ENCODE results near the gene SHCBP1L. TPM values are rescaled to one million over a fixed set of nuclear protein-coding genes. Genes with fewer than 3 reads are reported as not detected.

SHCBP1L gene
- total RNA-seq, 2 experiments from 2014 or later = 1.5 TPM; not detected in 1

- Histone ChIP-seq H2AFZ (ENCODE audit: low read length) (no peak overlapping the region), H3K27ac (ENCODE audit: low read depth, low read length, poor library complexity, severe bottlenecking) (no peak overlapping the region), H3K79me2 (ENCODE audit: insufficient read depth, low read depth, low read length) (no peaks in the 10 kb centered on the region), H3K4me2 (ENCODE audit: low read length) (no peak overlapping the region), H3K9me3 (ENCODE audit: low read length) (no peaks in the 10 kb centered on the region), H3K9me2 (ENCODE audit: insufficient read depth, low read length) (no peaks in the 10 kb centered on the region), H3K4me3 (ENCODE audit: low read depth, low read length, poor library complexity, severe bottlenecking) (no peak overlapping the region), H3K36me3 (ENCODE audit: insufficient read depth, low read length) (no peaks in the 10 kb centered on the region), H4K20me1 (ENCODE audit: insufficient read depth, low read length) (no peaks in the 10 kb centered on the region), H3K4me1 (ENCODE audit: insufficient read depth, low read length, poor library complexity, severe bottlenecking) (no peaks in the 10 kb centered on the region)
- CTCF ChIA-PET (ENCODE audit: unreplicated experiment) = no interaction called here
- TF ChIP-seq EZH2phosphoT487 (IDR thresholded peaks at IDR 0.05; ENCODE audit: borderline replicate concordance, low read depth, low read length) (no peak), CTCF (conservative IDR thresholded peaks at IDR 0.05; ENCODE audit: low read length) (no peak)
- intact Hi-C loops (cut with micrococcal nuclease; ENCODE audit: unreplicated experiment) = no loop called here
- no peak for DNase-seq (ENCODE audit: low spot score)
- POLR2A ChIA-PET = interaction anchor here (0.6 kb wide), 1 partner anchor 8 kb away, joined by 3 read pairs; no protein-coding TSS in a partner anchor
- no TSS peak for BruUV-seq (replicated peaks)
Measured at GRCh38 chr1:182995894-182996293, 42.9 kb upstream of the SHCBP1L start.

GRCh38 chr1:182993746-182994145, 40.8 kb upstream of the SHCBP1L start:
- intact Hi-C loops (cut with micrococcal nuclease; ENCODE audit: unreplicated experiment) = no loop called here
- H2AFZ ChIP-seq (ENCODE audit: low read length) = no peak overlapping the region
- H3K79me2 ChIP-seq (ENCODE audit: insufficient read depth, low read depth, low read length) = no peaks in the 10 kb centered on the region
- H3K9me3 ChIP-seq (ENCODE audit: low read length) = no peaks in the 10 kb centered on the region
- POLR2A ChIA-PET = no interaction called here
- H4K20me1 ChIP-seq (ENCODE audit: insufficient read depth, low read length) = no peaks in the 10 kb centered on the region
- no peak for DNase-seq (ENCODE audit: low spot score)
- H3K9me2 ChIP-seq (ENCODE audit: insufficient read depth, low read length) = no peaks in the 10 kb centered on the region
- CTCF ChIA-PET (ENCODE audit: unreplicated experiment) = no interaction called here
- TF ChIP-seq EZH2phosphoT487 (IDR thresholded peaks at IDR 0.05; ENCODE audit: borderline replicate concordance, low read depth, low read length) (no peak), CTCF (conservative IDR thresholded peaks at IDR 0.05; ENCODE audit: low read length) (no peak)
- H3K36me3 ChIP-seq (ENCODE audit: insufficient read depth, low read length) = no peaks in the 10 kb centered on the region
- no peak overlapping the region for H3K4me3 ChIP-seq (ENCODE audit: low read depth, low read length, poor library complexity, severe bottlenecking)
- BruUV-seq (replicated peaks) = no TSS peak
- no peak overlapping the region for H3K4me2 ChIP-seq (ENCODE audit: low read length)
- H3K4me1 ChIP-seq (ENCODE audit: insufficient read depth, low read length, poor library complexity, severe bottlenecking) = no peaks in the 10 kb centered on the region
- no peak overlapping the region for H3K27ac ChIP-seq (ENCODE audit: low read depth, low read length, poor library complexity, severe bottlenecking)

GRCh38 chr1:182990413-182991144, 37.6 kb upstream of the SHCBP1L start:
- Histone ChIP-seq H3K79me2 (ENCODE audit: insufficient read depth, low read depth, low read length) (no peaks in the 10 kb centered on the region), H3K27ac (ENCODE audit: low read depth, low read length, poor library complexity, severe bottlenecking) (no peak overlapping the region), H3K4me2 (ENCODE audit: low read length) (no peak overlapping the region), H3K4me1 (ENCODE audit: insufficient read depth, low read length, poor library complexity, severe bottlenecking) (no peaks in the 10 kb centered on the region), H4K20me1 (ENCODE audit: insufficient read depth, low read length) (no peaks in the 10 kb centered on the region), H2AFZ (ENCODE audit: low read length) (no peak overlapping the region), H3K36me3 (ENCODE audit: insufficient read depth, low read length) (no peaks in the 10 kb centered on the region), H3K9me2 (ENCODE audit: insufficient read depth, low read length) (no peaks in the 10 kb centered on the region), H3K4me3 (ENCODE audit: low read depth, low read length, poor library complexity, severe bottlenecking) (no peak overlapping the region), H3K9me3 (ENCODE audit: low read length) (no peaks in the 10 kb centered on the region)
- ChIA-PET POLR2A (interaction anchor here (0.5 to 0.7 kb wide), 3 partner anchors 533 to 1910 kb away, joined by 3 read pairs; no protein-coding TSS in a partner anchor), CTCF (ENCODE audit: unreplicated experiment) (no interaction called here)
- intact Hi-C loops (cut with micrococcal nuclease; ENCODE audit: unreplicated experiment) = no loop called here
- BruUV-seq (replicated peaks) = no TSS peak
- no peak for DNase-seq (ENCODE audit: low spot score)
- TF ChIP-seq EZH2phosphoT487 (IDR thresholded peaks at IDR 0.05; ENCODE audit: borderline replicate concordance, low read depth, low read length) (no peak), CTCF (conservative IDR thresholded peaks at IDR 0.05; ENCODE audit: low read length) (no peak)
